GM12878 (cell line): Measurements from ENCODE around the gene DNAH1. TPM values are rescaled to one million over a fixed set of nuclear protein-coding genes. Genes with fewer than 3 reads are reported as not detected.
A peak's percentile ranks its signal among the peaks of the same experiment; 100 is the strongest.

ENCODE experiments used
- ATAC-seq: fragments of 200-7000 bp; cut with Tn5 transposase; 3 replicates; pipeline ENCODE4 v1.9.1; 2020; ENCODE audit warnings: mild to moderate bottlenecking, moderate library complexity
- BruUV-seq: library from RNA; stranded (reverse); fragments of 400-500 nt; replicated peaks from 2 replicates; lab custom pipeline; 2021; lab: Mats Ljungman, UMichigan
- CTCF ChIA-PET: fragments of 300-600 bp; sonication (Branson Sonifier 250); formaldehyde crosslinking; extraction: SDS; loops from one replicate; lab custom pipeline; 2021; ENCODE audit warnings: inconsistent platforms; lab: Yijun Ruan, JAX
- POLR2A ChIA-PET: fragments of 350-600 bp; formaldehyde crosslinking; extraction: SDS; loops from one replicate; lab custom pipeline; 2021; ENCODE audit warnings: inconsistent platforms; lab: Charles Lee
- RAD21 ChIA-PET: fragments of 300-600 bp; sonication (Branson Sonifier 250); formaldehyde crosslinking; loops from one replicate; lab custom pipeline; 2023; ENCODE audit warnings: antibody characterized with exemption; ENCODE audit not compliant: unreplicated experiment; lab: Charles Lee
- SMC1A ChIA-PET: fragments of 300-600 bp; sonication (Branson Sonifier 250); formaldehyde crosslinking; loops from one replicate; lab custom pipeline; 2023; ENCODE audit not compliant: unreplicated experiment, uncharacterized antibody; lab: Charles Lee
- DNase-seq: peaks from one replicate; pipeline ENCODE4 v3.0.0-alpha.2; 2011; ENCODE audit warnings: low read depth, low spot score
- FAIRE-seq: peaks from 3 replicates; lab custom pipeline; 2011; peaks lifted over from hg19 to GRCh38; lab: Jason Lieb, UNC
- H2AFZ ChIP-seq: 2 replicates; pipeline ENCODE4 v1.6.0; 2011; ENCODE audit warnings: low read depth, low read length, control low read depth; ENCODE audit not compliant: control insufficient read depth
- H3K27ac ChIP-seq: 2 replicates; pipeline ENCODE4 v1.5.1; 2011; ENCODE audit warnings: control low read depth; ENCODE audit not compliant: control insufficient read depth, insufficient read depth
- H3K27me3 ChIP-seq, 2 experiments: replicated peaks in 1 of 2; 2 replicates each; pipeline versions ENCODE4 v1.6.0 to v1.6.1; 2011; ENCODE audit warnings: low read length in 1 of 2; ENCODE audit not compliant: control insufficient read depth in 2 of 2, insufficient read depth in 2 of 2
- H3K36me3 ChIP-seq, 2 experiments: 2 replicates each; pipeline ENCODE4 v1.5.1; 2011; ENCODE audit warnings: low read length in 1 of 2; ENCODE audit not compliant: control insufficient read depth in 2 of 2, insufficient read depth in 2 of 2
- H3K4me1 ChIP-seq: 2 replicates; pipeline ENCODE4 v1.6.1; 2011; ENCODE audit warnings: mild to moderate bottlenecking, low read length, moderate library complexity, mixed read lengths; ENCODE audit not compliant: control insufficient read depth, insufficient read depth
- H3K4me2 ChIP-seq: 2 replicates; pipeline ENCODE4 v1.6.0; 2011; ENCODE audit warnings: control low read depth; ENCODE audit not compliant: control insufficient read depth, insufficient read depth
- H3K4me3 ChIP-seq: fragments of 200-600 bp; sonication (generic); 2 replicates; pipeline ENCODE4 v1.5.1; 2016
- H3K79me2 ChIP-seq: 2 replicates; pipeline ENCODE4 v1.6.0; 2011; ENCODE audit warnings: low read length; ENCODE audit not compliant: control insufficient read depth, insufficient read depth
- H3K9ac ChIP-seq: 2 replicates; pipeline ENCODE4 v1.8.0; 2011; ENCODE audit warnings: low read length, control low read depth, mixed read lengths; ENCODE audit not compliant: control insufficient read depth, insufficient read depth
- H3K9me3 ChIP-seq: replicated peaks from 3 replicates; pipeline ENCODE4 v1.5.1; 2011; ENCODE audit warnings: mild to moderate bottlenecking, low read length; ENCODE audit not compliant: control insufficient read depth, insufficient read depth
- H4K20me1 ChIP-seq: 2 replicates; pipeline ENCODE4 v1.6.0; 2011; ENCODE audit not compliant: control insufficient read depth, insufficient read depth
- ASH2L ChIP-seq: fragments of 300-600, 200-600 bp; sonication (generic); IDR thresholded peaks from 2 replicates; pipeline ENCODE4 v1.6.1; 2017; ENCODE audit warnings: low read depth, mild to moderate bottlenecking, borderline replicate concordance
- BACH1 ChIP-seq: fragments of 450-650 bp; IDR thresholded peaks from 2 replicates; pipeline ENCODE4 v1.6.1; 2017; ENCODE audit warnings: mild to moderate bottlenecking, borderline replicate concordance
- E4F1 ChIP-seq: fragments of 450-650 bp; IDR thresholded peaks from 2 replicates; pipeline ENCODE4 v1.6.1; 2018; ENCODE audit warnings: borderline replicate concordance, mild to moderate bottlenecking; ENCODE audit not compliant: partially characterized antibody
- IRF4 ChIP-seq: IDR thresholded peaks from 2 replicates; pipeline ENCODE4 v1.6.1; 2011; ENCODE audit warnings: low read depth, low read length
- IRF5 ChIP-seq: fragments of 450-650 bp; IDR thresholded peaks from 2 replicates; pipeline ENCODE4 v1.6.1; 2017; ENCODE audit warnings: borderline replicate concordance
- KAT2A ChIP-seq: conservative IDR thresholded peaks from 2 replicates; pipeline ENCODE4 v1.6.1; 2011; ENCODE audit warnings: low read depth, low read length; ENCODE audit not compliant: control insufficient read depth
- MTA2 ChIP-seq: fragments of 450-650 bp; IDR thresholded peaks from 2 replicates; pipeline ENCODE4 v1.6.1; 2016; ENCODE audit warnings: low read depth, mild to moderate bottlenecking, moderate library complexity
- MYC ChIP-seq: IDR thresholded peaks from 2 replicates; pipeline ENCODE4 v1.6.1; 2011; ENCODE audit warnings: mild to moderate bottlenecking, low read length, moderate library complexity, inconsistent platforms; ENCODE audit not compliant: insufficient read depth, insufficient replicate concordance, insufficient read length, severe bottlenecking
- NFYA ChIP-seq: IDR thresholded peaks from 2 replicates; pipeline ENCODE4 v1.6.1; 2011; ENCODE audit warnings: low read depth, mild to moderate bottlenecking, low read length, improper control_type of control experiment, borderline replicate concordance
- RBBP5 ChIP-seq: fragments of 200-600 bp; sonication (generic); conservative IDR thresholded peaks from 2 replicates; pipeline ENCODE4 v1.6.1; 2016
- SP1 ChIP-seq: IDR thresholded peaks from one replicate; pipeline ENCODE4 v1.6.1; 2011; ENCODE audit warnings: low read depth, low read length
- TCF3 ChIP-seq: IDR thresholded peaks from 2 replicates; pipeline ENCODE4 v1.6.1; 2012; ENCODE audit warnings: low read depth, mild to moderate bottlenecking, low read length, borderline replicate concordance; ENCODE audit not compliant: insufficient read depth
- USF1 ChIP-seq: IDR thresholded peaks from 2 replicates; pipeline ENCODE4 v1.6.1; 2011; ENCODE audit warnings: borderline replicate concordance, low read depth, mild to moderate bottlenecking, moderate library complexity, mixed read lengths, low read length; ENCODE audit not compliant: insufficient read depth; ENCODE audit errors: extremely low read length
- ZNF592 ChIP-seq: fragments of 450-650 bp; IDR thresholded peaks from 2 replicates; pipeline ENCODE4 v1.6.1; 2017; ENCODE audit warnings: mild to moderate bottlenecking, moderate library complexity
- WGBS: methylation state at CpG from one replicate; pipeline ENCODE4 v1.1.6; 2016; ENCODE audit warnings: low lambda C conversion rate; ENCODE audit not compliant: insufficient replicate concordance, insufficient coverage; ENCODE audit errors: missing lambda C conversion rate; 5-methylcytosine and 5-hydroxymethylcytosine counted together
- in situ Hi-C: fragments of 300-500 bp; cut with MboI; formaldehyde crosslinking; loops from 9 replicates; pipeline ENCODE4 v1.14.3; 2018; ENCODE audit warnings: mixed read lengths
- intact Hi-C: fragments of 100-400 bp; cut with micrococcal nuclease; formaldehyde crosslinking; loops from one replicate; pipeline ENCODE4 v1.14.2; 2022; ENCODE audit not compliant: unreplicated experiment
- polyA plus RNA-seq, 11 experiments: library from polyadenylated mRNA; depleted of rRNA in 4 of 11; unstranded in 6 of 11; stranded (reverse) in 5 of 11; fragments of >200 nt; fragmentation: Nextera tagmentation in 4 of 11; fragmentation: Illumina TruSeq in 1 of 11; extraction: Ambion mirVana in 4 of 11; extraction: Trizol in 1 of 11; gene quantifications; 1 replicate in 1 of 11; 2 replicates in 10 of 11; pipeline versions ENCODE4 v1.2.1 to v1.2.3, GENCODE V29; 2011 to 2016; ENCODE audit warnings: inconsistent platforms in 2 of 11, missing spikeins in 2 of 11, low read depth in 1 of 11
- total RNA-seq, 4 experiments: library from RNA; depleted of rRNA in 3 of 4; stranded (reverse); fragments of >200 nt in 3 of 4; fragmentation: Illumina TruSeq in 1 of 4; extraction: Trizol in 1 of 4; gene quantifications; 2 replicates each; pipeline versions ENCODE4 v1.2.1 to v1.2.3, GENCODE V29; 2013 to 2021

DNAH1 gene
- total and polyA plus RNA-seq, 10 of the 15 experiments (the other 5 are each of a cell fraction or from before 2014, with no cell fraction given) = 0.31 to 5.8 (median 2.7) TPM

- Histone ChIP-seq H3K79me2 (no peaks in the 10 kb centered on the region), H3K27me3 (no peaks in the 10 kb centered on the region), H3K27ac (peak overlapping the region; percentile 97), H3K9ac (peak overlapping the region; percentile 62), H4K20me1 (no peaks in the 10 kb centered on the region), H3K9me3 (no peaks in the 10 kb centered on the region), H3K4me2 (peak overlapping the region; percentile 84), H3K4me1 (peaks cover 58% of the 10 kb centered on the region), H2AFZ (no peak overlapping the region; the same call in 1 of the 2 replicates), H3K4me3 (peak overlapping the region; percentile 59), H3K36me3 (no peaks in the 10 kb centered on the region; a peak in 1 of 4 replicates)
- BruUV-seq = no TSS peak
- intact Hi-C loops = no loop called here
- peak; percentile 92 for ATAC-seq
- ChIA-PET RAD21 (interaction anchor here (0.7 to 1.7 kb wide), 5 partner anchors 13 to 37 kb away, joined by 3 to 7 read pairs (median 4); partner anchors contain the start of gene GLYCTK), POLR2A (interaction anchor here (1.1 to 5.7 kb wide), 2 partner anchors 13 to 116 kb away, joined by 3 to 29 read pairs; partner anchors contain the start of gene ALAS1), SMC1A (interaction anchor here (0.7 to 1.4 kb wide), 3 partner anchors 25 to 28 kb away, joined by 3 to 5 read pairs (median 4); no protein-coding TSS in a partner anchor), CTCF (interaction anchor here (2.3 to 8.2 kb wide), 2 partner anchors 26 to 83 kb away, joined by 5 to 60 read pairs; no protein-coding TSS in a partner anchor)
- in situ Hi-C loops = no loop called here
- WGBS = 2% methylated on average over 4 of the region's 4 CpGs
- DNase-seq = peak; percentile 61
- FAIRE-seq = peak; percentile 72
- TF ChIP-seq BACH1 = peak; percentile 94
- TF ChIP-seq KAT2A = no peak
- TF ChIP-seq MYC = no peak
- no peak for TF ChIP-seq IRF5
- peak; percentile 75; the same call in 1 of the 2 replicates for TF ChIP-seq ZNF592
- TF ChIP-seq RBBP5 = no peak
- TF ChIP-seq SP1 = peak; percentile 89
- TF ChIP-seq USF1 = no peak
- 0 out of 2 replicates have a peak, but pooled peaks have one; percentile 27 for TF ChIP-seq TCF3
- TF ChIP-seq NFYA = no peak
- no peak for TF ChIP-seq ASH2L
- no peak for TF ChIP-seq E4F1
- peak; percentile 98 for TF ChIP-seq IRF4
- TF ChIP-seq MTA2 = peak; percentile 88
These were observed 2.3 kb upstream of the DNAH1 start for GRCh38 chr3:52313774-52314188.
